Subcutaneous adipose tissue (tissue), 4 donors: Measurements from ENCODE around the gene TSEN34. TPM values are rescaled to one million over a fixed set of nuclear protein-coding genes. Genes with fewer than 3 reads are reported as not detected.

Source experiments
- total RNA-seq, 4 donors: library from RNA; depleted of rRNA; stranded (reverse); fragments of >200 nt; gene quantifications; one replicate each; pipeline ENCODE4 v1.1.0, GENCODE V29; 2016
- TF ChIP-seq, protein P1 (sequence below): fragments of 450-650 bp; IDR thresholded peaks from one replicate; pipeline ENCODE4 v1.5.1; 2016; ENCODE audit warnings: low read depth, mild to moderate bottlenecking, control low read depth, antibody characterized with exemption, moderate library complexity

Gene TSEN34
- total RNA-seq, 4 donors from 2014 or later = 13.5 to 49.7 (median 42.4) TPM

DNA sequence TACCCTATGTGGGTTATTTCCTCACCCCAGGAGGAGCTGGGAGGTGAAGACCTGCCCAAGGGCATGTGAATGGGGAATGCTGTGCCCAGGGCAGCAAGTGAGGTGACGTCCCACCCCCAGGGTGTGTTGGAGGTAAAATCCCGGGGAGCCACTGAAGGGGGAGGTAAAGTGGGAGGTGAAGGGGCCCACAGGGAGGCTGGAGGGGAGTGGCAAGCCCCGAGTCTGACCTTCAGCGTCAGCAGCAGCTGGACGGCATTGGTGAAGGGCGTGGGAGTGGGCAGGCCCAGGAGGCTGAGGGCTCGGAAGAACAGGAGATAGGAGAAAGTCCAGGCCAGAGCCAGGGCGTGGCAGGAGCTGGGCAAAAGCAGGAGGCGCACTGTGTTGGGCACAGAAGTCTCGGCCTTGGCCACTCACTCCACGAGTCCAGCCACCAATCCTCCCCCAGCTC, 4.2 kb upstream of the TSEN34 start:
- TF ChIP-seq, protein P1, sequence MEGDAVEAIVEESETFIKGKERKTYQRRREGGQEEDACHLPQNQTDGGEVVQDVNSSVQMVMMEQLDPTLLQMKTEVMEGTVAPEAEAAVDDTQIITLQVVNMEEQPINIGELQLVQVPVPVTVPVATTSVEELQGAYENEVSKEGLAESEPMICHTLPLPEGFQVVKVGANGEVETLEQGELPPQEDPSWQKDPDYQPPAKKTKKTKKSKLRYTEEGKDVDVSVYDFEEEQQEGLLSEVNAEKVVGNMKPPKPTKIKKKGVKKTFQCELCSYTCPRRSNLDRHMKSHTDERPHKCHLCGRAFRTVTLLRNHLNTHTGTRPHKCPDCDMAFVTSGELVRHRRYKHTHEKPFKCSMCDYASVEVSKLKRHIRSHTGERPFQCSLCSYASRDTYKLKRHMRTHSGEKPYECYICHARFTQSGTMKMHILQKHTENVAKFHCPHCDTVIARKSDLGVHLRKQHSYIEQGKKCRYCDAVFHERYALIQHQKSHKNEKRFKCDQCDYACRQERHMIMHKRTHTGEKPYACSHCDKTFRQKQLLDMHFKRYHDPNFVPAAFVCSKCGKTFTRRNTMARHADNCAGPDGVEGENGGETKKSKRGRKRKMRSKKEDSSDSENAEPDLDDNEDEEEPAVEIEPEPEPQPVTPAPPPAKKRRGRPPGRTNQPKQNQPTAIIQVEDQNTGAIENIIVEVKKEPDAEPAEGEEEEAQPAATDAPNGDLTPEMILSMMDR = no peak

DNA sequence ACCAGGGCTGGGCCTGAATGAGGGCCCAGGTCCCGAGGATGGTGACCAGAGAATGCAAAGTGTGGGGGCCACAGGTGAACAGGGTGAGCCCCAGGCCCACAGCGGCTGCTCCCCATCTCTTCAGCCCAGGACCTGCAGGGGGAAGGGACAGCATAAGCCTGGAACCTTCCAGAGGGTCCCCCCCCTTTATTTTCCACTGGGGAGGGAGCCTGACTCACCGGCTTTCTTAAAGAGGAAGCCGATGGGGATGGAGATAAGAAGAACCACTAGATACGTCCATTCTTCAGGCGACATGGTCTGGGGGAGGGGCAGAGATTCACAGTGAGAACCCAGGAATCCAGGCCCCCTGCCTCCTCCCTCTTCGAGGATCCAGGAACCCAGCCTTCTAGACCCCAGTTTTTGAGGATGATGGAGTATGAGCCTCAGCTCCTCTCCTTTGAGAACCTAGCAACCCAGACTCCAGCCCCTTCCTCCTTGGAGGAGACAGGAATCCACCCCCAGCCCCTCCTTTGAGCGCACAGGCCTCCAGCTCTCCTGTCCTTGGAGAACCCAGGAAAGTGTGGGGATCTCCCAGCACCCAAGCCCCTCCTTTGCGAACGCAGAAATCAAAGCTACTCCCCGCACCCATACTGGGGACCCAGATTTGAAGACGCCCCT, 2.8 kb upstream of the TSEN34 start:
- TF ChIP-seq, protein P1 = no peak

DNA sequence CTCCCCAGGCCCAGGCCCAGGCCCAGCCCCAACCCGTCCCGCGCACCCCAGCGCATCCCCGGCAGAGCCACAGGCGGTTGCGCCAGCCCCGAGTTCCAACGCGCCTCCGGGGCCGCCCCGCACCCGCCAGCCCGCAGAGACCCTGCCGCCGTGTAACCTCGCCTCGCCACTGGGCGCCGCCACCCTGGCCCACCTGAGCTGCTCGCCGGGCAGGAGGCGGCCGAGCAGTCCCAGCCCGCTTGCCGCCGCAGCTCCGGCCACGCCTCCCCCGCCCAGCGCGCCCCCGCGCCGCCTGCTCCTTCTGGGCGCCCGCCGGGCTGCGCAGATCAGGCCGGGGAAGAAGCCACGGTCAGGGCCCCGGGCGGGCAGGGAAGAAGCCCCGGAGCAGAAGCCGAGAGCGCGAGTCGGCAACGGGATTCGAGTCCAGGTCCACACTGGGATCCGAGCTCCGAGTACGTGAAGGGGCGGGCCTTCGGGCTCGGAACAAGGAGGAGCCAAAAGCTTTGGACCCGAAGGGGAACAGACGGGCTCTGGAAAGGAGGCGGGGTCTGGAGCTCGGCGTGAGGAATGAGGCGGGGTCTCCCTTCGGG, 1.9 kb upstream of the TSEN34 start, which contains the start of gene MBOAT7:
Gene MBOAT7 (minus strand): TSS at position 436 of the 590 bp plus-strand sequence. CDS start 1,072 bp downstream, outside the sequence.
- TF ChIP-seq, protein P1 = no peak

DNA sequence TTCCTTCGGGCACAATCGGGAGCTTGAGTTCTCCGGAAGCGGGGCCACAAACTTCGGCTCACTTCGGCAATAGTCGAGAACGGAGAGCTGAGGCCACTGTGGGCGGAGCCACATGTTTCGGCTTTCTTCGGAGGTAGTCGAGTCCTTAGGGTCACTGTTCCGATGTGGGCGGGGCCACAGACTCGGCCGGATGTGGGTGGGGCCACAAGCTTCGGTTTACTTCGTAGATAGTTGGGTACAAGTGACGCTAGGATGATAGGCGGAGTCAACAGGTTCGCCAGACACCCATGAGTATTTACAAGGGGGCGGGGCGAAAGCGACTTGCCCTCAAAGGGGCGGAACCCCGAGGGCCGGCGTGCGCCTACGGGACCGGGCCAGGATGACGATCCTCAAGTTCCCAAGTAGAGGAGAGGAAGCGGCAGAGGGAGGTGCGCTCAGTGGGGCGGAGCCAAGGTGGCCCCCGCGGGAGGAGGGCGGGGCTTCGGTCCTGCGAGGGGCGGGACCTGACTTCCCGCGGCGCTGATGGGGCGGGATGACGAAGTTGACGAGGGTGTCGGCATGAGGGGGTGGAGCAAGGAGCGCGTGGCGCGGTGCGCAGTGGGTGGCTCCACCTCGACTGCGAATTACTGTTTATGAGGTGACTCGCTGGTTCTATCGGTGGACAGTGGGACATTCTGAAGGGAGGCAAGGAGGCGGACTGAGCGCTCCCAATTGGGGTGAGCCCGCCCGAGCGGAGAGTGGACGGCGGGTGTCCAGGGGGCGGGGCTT, 1.2 kb upstream of the TSEN34 start:
- TF ChIP-seq, protein P1 = no peak

DNA sequence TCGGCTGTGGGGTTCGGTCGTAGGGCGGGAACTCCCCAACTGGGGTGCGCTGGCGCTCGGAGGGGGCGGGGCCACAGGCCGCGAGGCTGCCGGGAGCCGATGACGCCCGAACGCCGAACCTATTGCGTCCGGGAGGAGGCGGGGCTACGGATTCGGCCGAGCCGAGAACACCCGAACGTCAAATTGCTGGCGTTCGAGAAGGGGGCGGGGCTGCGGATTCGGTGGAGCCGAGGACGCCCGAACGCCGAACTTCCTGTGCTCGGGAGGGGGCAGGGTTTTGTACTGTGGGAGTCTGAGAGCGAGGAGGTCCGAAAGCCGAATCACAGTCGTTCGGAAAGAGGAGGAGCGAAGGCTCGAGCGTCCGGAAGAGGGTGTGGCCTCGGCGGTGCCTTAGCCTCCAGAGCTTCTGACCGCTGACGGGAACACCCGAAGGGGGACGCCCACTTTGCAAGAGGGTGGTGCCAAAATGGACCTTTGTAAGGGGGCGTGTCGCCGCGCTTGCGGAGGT, 551 bp upstream of the TSEN34 start:
- TF ChIP-seq, protein P1 = no peak

DNA sequence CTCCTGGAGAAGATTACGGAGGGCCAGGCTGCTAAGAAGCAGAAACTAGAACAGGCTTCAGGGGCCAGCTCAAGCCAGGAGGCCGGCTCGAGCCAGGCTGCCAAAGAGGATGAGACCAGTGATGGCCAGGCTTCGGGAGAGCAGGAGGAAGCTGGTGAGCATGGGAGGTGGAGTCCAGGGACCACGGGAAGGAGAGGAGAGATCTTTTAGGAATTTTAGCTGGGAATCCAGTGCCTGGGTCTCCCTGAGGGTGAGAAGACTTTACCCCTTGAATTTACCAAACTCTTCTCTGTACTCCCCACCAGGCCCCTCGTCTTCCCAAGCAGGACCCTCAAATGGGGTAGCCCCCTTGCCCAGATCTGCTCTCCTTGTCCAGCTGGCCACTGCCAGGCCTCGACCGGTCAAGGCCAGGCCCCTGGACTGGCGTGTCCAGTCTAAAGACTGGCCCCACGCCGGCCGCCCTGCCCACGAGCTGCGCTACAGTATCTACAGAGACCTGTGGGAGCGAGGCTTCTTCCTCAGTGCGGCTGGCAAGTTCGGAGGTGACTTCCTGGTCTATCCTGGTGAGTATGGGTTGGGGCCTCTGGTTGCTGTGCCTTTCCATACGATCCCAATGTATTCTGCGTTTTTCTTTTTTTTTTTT, 824 bp downstream of the TSEN34 start:
- TF ChIP-seq, protein P1 = no peak
